SJSA1 (cell line): ENCODE measurements around the gene RLN1. TPM values are rescaled to one million over a fixed set of nuclear protein-coding genes. Genes with fewer than 3 reads are reported as not detected.
"Not testable (repeated sequence)": the region's sequence is repeated elsewhere in the genome, so short reads cannot be mapped to it uniquely, and the experiment has no call there.

Experiments used
- DNase-seq, 2 experiments: peaks; one replicate each; pipeline ENCODE4 v3.0.0-alpha.2; 2015 to 2020; ENCODE audit warnings: low spot score in 2 of 2, low read depth in 1 of 2
- H3K27ac ChIP-seq: fragments of 250-450 bp; sonication (Bioruptor Pico); 2 replicates; pipeline ENCODE4 v1.5.1; 2020; ENCODE audit warnings: mild to moderate bottlenecking, moderate library complexity
- H3K27me3 ChIP-seq: fragments of 250-450 bp; sonication (Bioruptor Pico); replicated peaks from 2 replicates; pipeline ENCODE4 v1.5.1; 2020; ENCODE audit warnings: mild to moderate bottlenecking, moderate library complexity
- H3K36me3 ChIP-seq: fragments of 250-450 bp; sonication (Bioruptor Pico); 2 replicates; pipeline ENCODE4 v1.5.1; 2020; ENCODE audit warnings: mild to moderate bottlenecking
- H3K4me1 ChIP-seq: fragments of 250-450 bp; sonication (Bioruptor Pico); replicated peaks from 2 replicates; pipeline ENCODE4 v1.6.1; 2021; ENCODE audit warnings: mild to moderate bottlenecking
- H3K4me3 ChIP-seq: fragments of 250-450 bp; sonication (Bioruptor Pico); 2 replicates; pipeline ENCODE4 v1.5.1; 2020; ENCODE audit warnings: mild to moderate bottlenecking
- H3K9me3 ChIP-seq: fragments of 250-450 bp; sonication (Bioruptor Pico); replicated peaks from 2 replicates; pipeline ENCODE4 v1.5.1; 2020; ENCODE audit warnings: mild to moderate bottlenecking
- total RNA-seq: library from RNA; depleted of rRNA; stranded (reverse); fragments of >200 nt; shearing (Covaris generic); gene quantifications from 2 replicates; pipeline ENCODE4 v1.2.3, GENCODE V29; 2014

RLN1 gene
- total RNA-seq, 1 experiment from 2014 or later, result not detected

DNA sequence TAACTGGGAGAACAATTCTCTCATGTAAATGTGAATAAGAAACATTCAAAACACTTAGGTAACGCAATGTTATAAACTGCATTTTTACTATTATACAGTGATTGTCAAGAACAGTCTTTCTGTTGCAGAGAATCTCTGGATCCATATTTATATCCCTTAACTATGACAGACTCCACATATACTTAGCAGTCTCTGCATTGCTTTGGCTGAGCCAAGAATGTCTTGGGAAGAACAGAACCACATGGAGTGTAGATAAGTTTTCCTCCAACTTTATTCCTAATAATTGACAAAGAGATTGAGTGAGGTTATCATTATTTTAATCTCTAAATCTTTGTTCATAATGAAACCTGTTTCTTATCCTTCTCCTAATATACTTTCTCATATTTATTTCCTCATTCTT is 15.6 kb upstream of the RLN1 start:
- H3K9me3 ChIP-seq, result no peaks in the 10 kb centered on the region
- H3K4me3 ChIP-seq, result no peak overlapping the region
- no peaks in the 10 kb centered on the region for H3K27me3 ChIP-seq
- H3K27ac ChIP-seq, result no peak overlapping the region
- no peaks in the 10 kb centered on the region for H3K4me1 ChIP-seq
- H3K36me3 ChIP-seq, result no peaks in the 10 kb centered on the region
- no peak for DNase-seq

DNA sequence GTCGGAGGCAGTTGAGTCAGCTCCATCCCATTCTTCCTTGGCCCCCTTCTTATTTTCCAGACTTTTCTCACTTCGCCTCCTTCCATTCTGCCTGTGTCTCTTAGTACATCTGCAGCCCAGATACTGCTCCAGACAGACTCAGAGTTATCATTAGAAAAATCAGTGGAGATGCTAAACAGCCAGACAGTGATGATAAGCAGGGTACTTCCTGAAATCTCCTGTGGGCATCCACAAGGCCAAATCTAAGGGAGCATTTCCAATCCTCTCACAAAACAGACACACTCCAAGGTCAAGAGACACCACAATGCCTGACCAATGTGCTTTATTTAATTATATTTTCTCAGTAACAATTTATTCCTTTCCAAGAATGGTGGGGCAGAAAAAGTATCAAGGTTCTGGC is 14.5 kb upstream of the RLN1 start:
- Histone ChIP-seq H3K27me3 (no peaks in the 10 kb centered on the region), H3K4me1 (no peaks in the 10 kb centered on the region), H3K27ac (no peak overlapping the region), H3K4me3 (no peak overlapping the region), H3K36me3 (no peaks in the 10 kb centered on the region), H3K9me3 (no peaks in the 10 kb centered on the region)
- DNase-seq, result no peak

- no peaks in the 10 kb centered on the region for H3K4me1 ChIP-seq
- H3K36me3 ChIP-seq, result no peaks in the 10 kb centered on the region
- no peak for DNase-seq
- H3K27me3 ChIP-seq, result no peaks in the 10 kb centered on the region
- no peak overlapping the region for H3K4me3 ChIP-seq
- H3K9me3 ChIP-seq, result no peaks in the 10 kb centered on the region
- H3K27ac ChIP-seq, result no peak overlapping the region
Observed at GRCh38 chr9:5352637-5353248, 13.1 kb upstream of the RLN1 start.

GRCh38 chr9:5336688-5337087 is 3.0 kb downstream of the RLN1 start:
- no peaks in the 10 kb centered on the region for H3K36me3 ChIP-seq
- no peak for DNase-seq

GRCh38 chr9:5331276-5331675 is 8.4 kb downstream of the RLN1 start:
- not testable (repeated sequence) for H3K4me3 ChIP-seq, H3K9me3 ChIP-seq, H3K36me3 ChIP-seq, H3K4me1 ChIP-seq, DNase-seq, H3K27me3 ChIP-seq, H3K27ac ChIP-seq

More at GRCh38 chr9:5336688-5337087, 3.0 kb downstream of the RLN1 start:
- Histone ChIP-seq H3K4me3 (no peak overlapping the region), H3K9me3 (no peaks in the 10 kb centered on the region), H3K27me3 (no peaks in the 10 kb centered on the region), H3K4me1 (no peaks in the 10 kb centered on the region), H3K27ac (no peak overlapping the region)

- Histone ChIP-seq H3K4me3 (no peak overlapping the region), H3K27me3 (no peaks in the 10 kb centered on the region), H3K27ac (no peak overlapping the region), H3K36me3 (no peaks in the 10 kb centered on the region), H3K9me3 (no peaks in the 10 kb centered on the region), H3K4me1 (no peaks in the 10 kb centered on the region)
- no peak for DNase-seq
Observed at GRCh38 chr9:5326893-5327548, 12.7 kb downstream of the RLN1 start.

DNA sequence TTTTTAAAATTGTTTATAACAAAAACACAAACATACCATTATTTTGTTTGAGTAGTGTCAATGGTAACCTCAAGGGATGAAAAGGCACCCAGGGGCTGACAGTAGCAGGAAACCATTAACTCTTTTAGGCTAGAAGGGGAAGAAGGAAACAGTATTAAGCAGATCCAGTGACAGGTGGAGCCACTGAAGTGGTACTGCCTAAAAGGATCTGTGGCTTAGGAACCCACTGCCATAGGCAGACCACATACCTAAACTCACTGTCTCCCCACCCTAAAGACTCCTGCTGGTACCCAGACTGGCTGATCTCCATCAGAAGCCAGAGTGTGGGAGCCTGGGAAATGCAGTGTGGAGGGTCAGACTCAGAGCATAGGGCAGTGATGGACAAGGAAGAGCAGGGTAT is 13.5 kb downstream of the RLN1 start:
- Histone ChIP-seq H3K4me1 (no peaks in the 10 kb centered on the region), H3K9me3 (no peaks in the 10 kb centered on the region), H3K36me3 (no peaks in the 10 kb centered on the region), H3K4me3 (no peak overlapping the region), H3K27ac (no peak overlapping the region), H3K27me3 (no peaks in the 10 kb centered on the region)
- DNase-seq, result no peak

DNA sequence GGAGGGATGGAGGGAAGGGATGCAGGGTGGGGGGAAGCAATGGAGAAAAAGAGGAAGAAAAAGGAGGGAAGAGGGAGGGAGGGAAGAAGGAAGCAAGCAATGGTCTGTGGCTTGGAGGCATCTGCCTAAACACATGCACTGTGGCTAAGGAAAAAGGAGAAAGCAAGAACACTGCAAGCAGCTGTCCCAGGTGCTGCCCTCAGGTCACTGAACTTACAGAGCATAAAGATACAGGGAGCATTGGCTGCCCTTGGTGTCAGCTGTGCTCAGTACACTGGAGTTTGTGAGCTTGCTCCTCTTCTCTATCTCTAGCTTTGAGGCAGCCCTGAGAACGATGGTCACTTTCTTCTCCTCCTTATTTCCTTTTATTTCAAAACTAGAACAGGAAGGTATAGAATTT is 18.1 kb downstream of the RLN1 start:
- not testable (repeated sequence) for H3K4me1 ChIP-seq, H3K27me3 ChIP-seq, H3K9me3 ChIP-seq, H3K36me3 ChIP-seq, H3K27ac ChIP-seq, DNase-seq, H3K4me3 ChIP-seq

GRCh38 chr9:5321058-5321457 is 18.6 kb downstream of the RLN1 start:
- Histone ChIP-seq H3K4me1 (no peaks in the 10 kb centered on the region), H3K27ac (no peak overlapping the region), H3K4me3 (no peak overlapping the region), H3K27me3 (no peaks in the 10 kb centered on the region), H3K9me3 (no peaks in the 10 kb centered on the region), H3K36me3 (no peaks in the 10 kb centered on the region)
- DNase-seq, result no peak

DNA sequence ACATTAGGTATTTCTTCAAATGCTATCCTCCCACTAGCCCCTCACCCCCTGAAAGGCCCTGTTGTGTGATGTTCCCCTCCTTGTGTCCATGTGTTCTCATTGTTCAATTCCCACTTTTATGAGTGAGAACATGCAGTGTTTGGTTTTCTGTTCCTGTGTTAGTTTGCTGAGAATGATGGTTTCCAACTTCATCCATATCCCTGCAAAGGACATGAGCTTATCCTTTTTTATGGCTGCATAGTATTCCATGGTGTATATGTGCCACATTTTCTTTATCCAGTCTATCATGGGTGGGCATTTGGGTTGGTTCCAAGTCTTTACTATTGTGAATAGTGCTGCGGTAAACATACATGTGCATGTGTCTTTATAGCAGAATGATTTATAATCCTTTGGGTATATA is 23.3 kb downstream of the RLN1 start:
- not testable (repeated sequence) for H3K27ac ChIP-seq, H3K4me3 ChIP-seq, H3K27me3 ChIP-seq, H3K4me1 ChIP-seq, H3K9me3 ChIP-seq, DNase-seq, H3K36me3 ChIP-seq

GRCh38 chr9:5315187-5315923 is 24.3 kb downstream of the RLN1 start:
- DNase-seq, result no peak
- H3K4me3 ChIP-seq, result no peak overlapping the region
- H3K27ac ChIP-seq, result no peak overlapping the region
- H3K27me3 ChIP-seq, result no peaks in the 10 kb centered on the region
- H3K36me3 ChIP-seq, result no peaks in the 10 kb centered on the region
- no peaks in the 10 kb centered on the region for H3K4me1 ChIP-seq
- H3K9me3 ChIP-seq, result no peaks in the 10 kb centered on the region

GRCh38 chr9:5310851-5311250 is 28.8 kb downstream of the RLN1 start:
- no peaks in the 10 kb centered on the region for H3K9me3 ChIP-seq
- DNase-seq, result no peak
- H3K4me1 ChIP-seq, result no peaks in the 10 kb centered on the region
- H3K4me3 ChIP-seq, result no peak overlapping the region
- H3K27me3 ChIP-seq, result no peaks in the 10 kb centered on the region
- H3K36me3 ChIP-seq, result no peaks in the 10 kb centered on the region
- no peak overlapping the region for H3K27ac ChIP-seq

GRCh38 chr9:5305741-5306140 is 33.9 kb downstream of the RLN1 start:
- no peak for DNase-seq
- H3K27me3 ChIP-seq, result no peaks in the 10 kb centered on the region
- H3K27ac ChIP-seq, result no peak overlapping the region
- no peak overlapping the region for H3K4me3 ChIP-seq
- no peaks in the 10 kb centered on the region for H3K36me3 ChIP-seq
- no peaks in the 10 kb centered on the region for H3K4me1 ChIP-seq
- H3K9me3 ChIP-seq, result no peaks in the 10 kb centered on the region
